Stimulated activated naive CD8-positive, alpha-beta T cell treated with anti-CD3 and anti-CD28 coated beads, Interleukin-15, Interleukin-2, amounts not matched to agents 100 U/mL and 50 U/mL, for 24 hours (primary cell): Measurements from ENCODE around the gene RACK1.
"Not testable (repeated sequence)": the region's sequence is repeated elsewhere in the genome, so short reads cannot be mapped to it uniquely, and the experiment has no call there.

Experiments used
- ATAC-seq: fragments of 150-1000 bp; cut with Tn5 transposase; one replicate; pipeline ENCODE4 v1.10.0; 2021
- DNase-seq: peaks from one replicate; pipeline ENCODE4 v3.0.0; 2021

Gene RACK1

GRCh38 chr5:181243564-181244343 lies at the start of gene RACK1:
Gene RACK1, minus strand, starts transcription at chr5:181243906. Its CDS starts 106 bp downstream, at chr5:181243800.
- peak; percentile 88 for DNase-seq
- ATAC-seq: peak; percentile 69

DNA sequence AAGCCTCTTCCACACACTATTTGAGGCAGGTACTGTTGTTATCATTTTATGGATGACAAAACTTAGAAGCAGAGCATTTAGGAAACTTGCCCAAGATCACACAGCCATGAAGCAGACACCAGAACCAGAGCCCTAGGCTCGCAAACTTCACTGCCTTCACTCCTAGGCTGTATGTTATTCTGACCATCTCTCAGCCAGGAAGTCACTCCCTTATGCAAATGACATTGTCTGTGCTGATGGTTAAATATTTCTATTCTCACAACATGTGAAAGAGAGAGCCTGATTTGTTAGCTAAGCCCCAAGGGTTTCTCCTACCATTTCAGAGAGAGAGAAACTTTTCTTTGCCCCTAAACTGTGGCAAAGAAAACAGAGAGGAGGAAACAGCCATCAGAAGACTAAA lies 43.6 kb upstream of the RACK1 start:
- not testable (repeated sequence) for DNase-seq, ATAC-seq

DNA sequence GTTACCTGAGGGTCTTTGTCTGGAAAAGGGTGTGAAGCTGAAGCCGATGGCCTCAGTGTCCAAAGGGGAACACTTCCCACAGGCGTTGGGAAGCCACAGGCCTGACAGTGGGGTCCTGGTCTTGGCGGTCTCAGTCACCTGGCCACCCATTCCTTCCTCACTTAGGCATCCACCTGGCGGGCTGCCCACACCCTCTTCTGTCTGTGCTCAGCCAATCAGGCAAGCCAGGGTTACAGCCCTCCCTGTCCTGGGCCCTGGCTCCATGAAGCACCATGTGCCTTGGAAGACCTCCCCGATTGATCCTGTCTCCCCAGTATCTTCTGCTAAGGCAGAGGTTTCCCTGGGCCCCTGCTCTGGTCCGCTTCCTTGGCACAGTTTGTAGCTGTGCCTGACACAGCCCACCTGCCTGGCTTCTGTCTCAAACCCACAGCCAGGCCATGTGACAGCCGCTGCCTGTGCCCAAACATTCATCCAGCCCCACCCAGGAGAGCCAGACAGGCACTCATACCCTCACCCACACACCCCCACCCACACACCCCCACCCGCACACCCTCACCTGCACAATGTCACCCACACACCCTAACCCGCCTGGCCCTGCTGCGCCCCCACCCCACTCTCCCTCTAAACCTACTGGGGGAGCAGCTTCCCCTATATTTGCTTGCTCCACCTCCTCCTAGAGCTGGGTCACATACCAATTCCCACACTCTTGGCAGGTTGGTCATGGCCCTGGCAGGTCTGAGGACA lies 42.4 kb upstream of the RACK1 start:
- ATAC-seq, DNase-seq: not testable (repeated sequence)

DNA sequence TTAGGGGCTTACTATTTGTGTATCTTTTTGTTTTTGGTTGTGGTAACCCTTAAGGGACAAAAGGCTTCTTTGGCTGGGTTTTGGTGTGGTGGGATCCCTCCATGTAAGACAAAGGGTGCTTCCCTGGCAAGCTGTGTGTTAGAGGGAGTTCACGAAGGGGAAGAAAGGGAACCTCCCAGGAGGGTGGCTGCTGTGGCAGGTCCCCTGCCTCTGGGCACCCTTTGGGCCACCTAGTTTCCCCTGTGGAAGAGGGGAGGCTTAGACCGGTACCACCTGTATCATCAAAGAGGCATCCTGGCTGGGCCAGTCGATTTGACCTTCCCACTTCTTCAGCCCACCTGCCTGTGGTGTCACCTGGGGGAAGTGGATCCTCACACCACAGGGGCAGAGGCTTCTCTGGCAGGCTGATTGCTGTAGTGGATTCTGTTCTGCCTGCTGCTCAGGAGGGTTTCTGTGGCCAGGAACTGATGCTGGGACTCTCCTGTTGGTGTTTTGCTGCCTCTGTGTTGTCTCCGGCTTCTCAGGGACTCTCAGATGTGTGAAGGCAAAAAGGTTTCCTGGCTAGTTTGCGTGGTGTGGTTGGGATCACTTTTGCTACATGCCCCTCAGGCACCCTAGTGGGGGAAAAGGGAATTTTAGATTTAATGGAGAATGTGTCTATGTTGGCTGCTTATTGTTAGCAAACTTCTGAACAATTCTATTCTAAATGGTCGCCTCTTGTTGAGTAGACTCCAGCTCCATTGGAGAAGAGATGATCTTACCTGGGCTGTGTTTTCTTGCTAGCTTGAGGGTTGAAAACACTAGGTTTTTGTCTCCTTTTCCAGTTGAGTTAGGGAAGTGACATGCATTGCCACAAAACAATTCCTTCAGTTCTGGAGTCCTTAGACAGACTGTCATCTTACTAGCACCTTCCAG lies 40.4 kb upstream of the RACK1 start:
- not testable (repeated sequence) for ATAC-seq, DNase-seq

DNA sequence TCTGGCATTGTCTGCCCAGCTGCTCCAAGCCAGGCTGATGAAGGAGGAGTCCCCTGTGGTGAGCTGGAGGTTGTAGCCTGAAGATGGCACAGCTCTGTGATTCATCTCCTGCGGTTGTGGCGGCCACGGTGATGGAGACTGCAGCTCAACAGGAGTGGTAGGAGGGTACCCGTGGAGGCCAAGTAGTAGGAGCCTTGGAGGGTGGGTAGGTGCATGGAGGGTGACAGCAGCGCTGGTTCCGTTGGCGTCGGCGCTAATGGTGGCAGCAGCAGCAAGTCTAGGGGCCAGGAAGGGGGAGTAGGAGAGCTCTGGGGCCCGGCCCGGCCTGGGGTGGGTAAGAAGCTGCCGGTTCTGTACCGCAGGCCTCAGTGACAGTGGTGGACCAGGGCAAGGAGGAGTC lies 39.6 kb upstream of the RACK1 start:
- DNase-seq: no peak

DNA sequence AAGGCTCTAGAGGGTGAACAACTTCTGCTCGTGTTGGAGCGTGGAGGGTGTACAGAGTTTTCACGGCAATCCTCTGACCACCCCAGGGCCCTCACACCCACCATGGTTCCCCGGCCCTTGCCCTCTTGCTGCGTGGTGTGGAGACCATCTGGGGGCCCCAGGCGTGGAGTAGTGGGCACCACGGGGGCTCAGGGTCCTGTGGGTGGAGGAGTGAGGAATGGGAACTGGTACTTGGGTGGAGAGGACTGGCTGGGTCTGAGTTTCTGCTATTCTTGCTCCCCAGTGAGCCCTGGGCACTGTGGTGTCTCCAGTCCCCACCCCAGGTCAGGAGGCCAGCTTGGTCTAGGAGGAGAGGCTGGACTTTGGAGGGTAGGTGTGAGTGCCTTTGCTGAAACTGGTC lies 39.2 kb upstream of the RACK1 start:
- DNase-seq: no peak
- no peak for ATAC-seq

More for the DNA sequence above, 39.6 kb upstream of the RACK1 start:
- peak; percentile 28 for ATAC-seq

DNA sequence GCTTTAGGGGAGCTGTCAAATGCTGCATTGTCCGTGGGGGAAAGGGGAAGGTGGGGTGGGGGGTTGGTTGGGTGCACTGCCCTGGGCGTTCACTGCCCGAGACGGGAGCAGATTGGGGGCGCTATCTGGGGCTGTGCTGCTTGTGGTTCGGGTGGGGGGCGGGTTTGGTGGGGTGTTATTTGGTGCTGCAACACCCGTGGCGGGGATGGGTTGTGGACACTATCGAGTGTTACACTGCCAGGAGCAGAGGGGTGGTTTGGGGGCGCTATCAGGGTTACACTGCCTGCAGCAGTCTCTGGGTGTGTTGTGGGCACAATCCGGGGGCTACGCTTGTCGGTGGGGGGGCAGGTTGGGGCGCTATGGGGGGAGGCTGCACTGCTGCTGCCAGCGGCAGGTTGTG lies 38.7 kb upstream of the RACK1 start:
- DNase-seq, ATAC-seq: not testable (repeated sequence)

- ATAC-seq (no peak), DNase-seq (no peak)
Observed at GRCh38 chr5:181281984-181282316, 38.2 kb upstream of the RACK1 start.

- ATAC-seq (no peak), DNase-seq (no peak)
Observed at GRCh38 chr5:181281077-181281983, 37.6 kb upstream of the RACK1 start.

GRCh38 chr5:181280251-181280762 lies 36.6 kb upstream of the RACK1 start:
- ATAC-seq (no peak), DNase-seq (no peak)

DNA sequence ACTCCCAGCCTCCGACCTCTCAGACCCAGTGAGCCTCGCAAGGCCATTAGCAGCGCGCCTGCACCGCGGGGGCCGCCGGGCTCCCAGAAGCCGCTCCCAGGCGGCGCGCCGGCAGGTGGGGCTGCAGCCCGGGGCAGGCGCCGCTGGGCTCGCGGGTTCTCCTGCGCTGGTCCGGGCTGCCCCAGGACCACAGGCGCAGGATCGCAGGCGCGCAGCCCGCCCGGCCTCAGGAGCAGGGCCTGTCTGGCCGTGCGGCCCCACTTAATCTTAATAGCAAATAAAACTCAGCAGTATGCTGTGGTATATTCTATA lies 29.7 kb upstream of the RACK1 start:
- ATAC-seq: peak; percentile 36
- peak; percentile 35 for DNase-seq

DNA sequence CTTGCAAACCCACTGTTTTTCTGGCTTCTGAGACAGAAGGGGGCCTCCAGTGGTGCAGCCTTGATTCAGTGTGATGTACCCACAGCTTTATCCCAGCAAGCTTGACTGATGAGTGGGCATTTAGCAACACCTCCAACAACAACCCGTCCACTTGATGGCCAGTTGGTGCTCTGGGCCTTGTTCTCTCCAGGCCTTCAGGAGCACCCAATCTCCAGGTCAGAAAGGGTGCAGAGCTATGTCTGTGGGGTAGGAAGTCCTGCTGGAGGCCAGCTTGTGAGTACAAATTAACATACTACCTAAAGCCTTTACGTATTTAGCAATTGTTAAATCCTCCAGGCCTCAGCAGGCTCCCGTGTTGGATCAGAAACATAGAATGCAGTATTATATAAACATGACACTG lies 27.4 kb upstream of the RACK1 start:
- no peak for DNase-seq
- no peak for ATAC-seq

- not testable (repeated sequence) for DNase-seq, ATAC-seq
Observed at GRCh38 chr5:181267907-181268306, 24.2 kb upstream of the RACK1 start.

DNA sequence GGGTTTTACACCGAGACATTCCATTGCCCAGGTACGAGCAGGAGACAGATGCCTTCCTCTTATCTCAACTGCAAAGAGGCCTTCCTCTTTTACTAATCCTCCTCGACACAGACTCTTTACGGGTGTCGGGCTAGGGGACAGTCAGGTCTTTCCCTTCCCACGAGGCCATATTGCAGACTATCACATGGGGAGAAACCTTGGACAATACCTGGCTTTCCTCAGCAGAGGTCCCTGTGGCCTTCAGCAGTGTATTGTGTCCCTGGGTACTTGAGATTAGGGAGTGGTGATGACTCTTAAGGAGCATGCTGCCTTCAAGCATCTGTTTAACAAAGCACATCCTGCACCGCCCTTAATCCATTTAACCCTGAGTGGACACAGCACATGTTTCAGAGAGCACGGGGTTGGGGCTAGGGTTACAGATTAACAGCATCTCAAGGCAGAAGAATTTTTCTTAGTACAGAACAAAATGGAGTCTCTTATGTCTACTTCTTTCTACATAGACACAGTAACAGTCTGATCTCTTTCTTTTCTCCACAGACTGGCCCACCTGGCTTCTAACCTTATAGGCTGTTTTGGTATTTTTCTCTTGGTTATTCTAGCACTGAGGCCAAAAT lies 23.7 kb upstream of the RACK1 start:
- not testable (repeated sequence) for ATAC-seq, DNase-seq

GRCh38 chr5:181265092-181265671 lies 21.5 kb upstream of the RACK1 start:
- DNase-seq (no peak), ATAC-seq (no peak)

- DNase-seq: no peak
- ATAC-seq: no peak
Observed at GRCh38 chr5:181263633-181264032, 19.9 kb upstream of the RACK1 start.

DNA sequence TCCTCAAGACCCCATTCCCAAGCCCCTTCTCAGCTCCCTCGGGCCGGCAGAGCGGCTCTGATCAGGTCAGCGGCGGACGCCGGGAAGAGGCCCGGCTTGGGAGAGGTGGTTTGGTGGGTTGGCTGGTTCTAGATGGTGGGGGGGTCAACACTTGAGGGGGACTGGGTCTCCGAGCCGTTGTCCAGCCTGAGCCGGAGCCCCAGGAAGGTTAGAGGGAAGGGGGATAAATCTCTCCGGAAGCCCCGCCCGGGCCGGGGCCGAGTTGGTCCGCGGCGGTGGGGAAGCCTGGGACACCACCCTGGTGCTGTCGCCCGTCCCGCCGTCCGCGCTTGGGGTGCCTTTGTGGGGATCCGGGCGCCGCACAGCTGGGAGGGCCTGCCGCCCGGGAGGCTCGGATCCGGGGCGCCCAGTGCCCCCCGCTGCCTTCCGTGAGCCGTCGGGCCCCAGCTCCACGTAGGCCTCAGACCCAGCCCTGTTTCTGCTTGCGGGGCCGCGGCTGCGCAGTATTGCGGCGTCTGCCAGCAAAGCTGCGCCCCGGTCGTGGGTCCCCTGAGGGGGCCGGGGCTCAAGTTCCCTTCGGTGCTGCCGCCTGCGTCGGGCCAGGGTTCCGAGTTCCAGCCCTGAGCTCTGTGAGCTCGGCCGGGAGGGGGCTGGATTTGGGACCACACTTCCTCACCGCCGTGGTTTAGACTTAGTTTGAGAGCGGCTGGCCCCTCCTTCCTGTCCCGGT lies 17.8 kb upstream of the RACK1 start:
- DNase-seq (peak; percentile 73), ATAC-seq (peak; percentile 62)

- peak; percentile 91 for DNase-seq
Observed at GRCh38 chr5:181260720-181261319, 17.1 kb upstream of the RACK1 start, which contains the start of gene TRIM52. Gene TRIM52, minus strand, starts transcription at chr5:181261143. Its CDS starts 330 bp downstream, at chr5:181260813.

More at GRCh38 chr5:181260720-181261319, 17.1 kb upstream of the RACK1 start, which contains the start of gene TRIM52:
- peak; percentile 91 for ATAC-seq
